Neural progenitor cell (in vitro differentiated cells): Measurements from ENCODE around the gene KLK2.

Source experiments
- CTCF ChIP-seq: fragments of 200-600 bp; sonication (generic); IDR thresholded peaks from 2 replicates; pipeline ENCODE4 v1.5.1; 2017; ENCODE audit warnings: antibody characterized with exemption, mild to moderate bottlenecking
- EZH2 ChIP-seq: fragments of 200-600 bp; sonication (generic); IDR thresholded peaks from 2 replicates; pipeline ENCODE4 v1.6.1; 2017; ENCODE audit warnings: antibody characterized with exemption, mild to moderate bottlenecking, moderate library complexity
- EZH2phosphoT487 ChIP-seq: fragments of 200-600 bp; sonication (generic); IDR thresholded peaks from 2 replicates; pipeline ENCODE4 v1.6.1; 2017; ENCODE audit warnings: antibody characterized with exemption

- TF ChIP-seq EZH2phosphoT487 = no peak
- no peak for TF ChIP-seq CTCF
- TF ChIP-seq EZH2 = no peak
These were observed 24.4 kb downstream of the KLK2 start for GRCh38 chr19:50897612-50898011.
